ENCODE results near the gene MCF2L2. TPM values are rescaled to one million over a fixed set of nuclear protein-coding genes. Genes with fewer than 3 reads are reported as not detected.
A peak's percentile ranks its signal among the peaks of the same experiment; 100 is the strongest.
"Not testable (repeated sequence)": the region's sequence is repeated elsewhere in the genome, so short reads cannot be mapped to it uniquely, and the experiment has no call there.

MCF2L2 gene
- total RNA-seq, 1 donor from 2014 or later = 1.2 TPM

DNA sequence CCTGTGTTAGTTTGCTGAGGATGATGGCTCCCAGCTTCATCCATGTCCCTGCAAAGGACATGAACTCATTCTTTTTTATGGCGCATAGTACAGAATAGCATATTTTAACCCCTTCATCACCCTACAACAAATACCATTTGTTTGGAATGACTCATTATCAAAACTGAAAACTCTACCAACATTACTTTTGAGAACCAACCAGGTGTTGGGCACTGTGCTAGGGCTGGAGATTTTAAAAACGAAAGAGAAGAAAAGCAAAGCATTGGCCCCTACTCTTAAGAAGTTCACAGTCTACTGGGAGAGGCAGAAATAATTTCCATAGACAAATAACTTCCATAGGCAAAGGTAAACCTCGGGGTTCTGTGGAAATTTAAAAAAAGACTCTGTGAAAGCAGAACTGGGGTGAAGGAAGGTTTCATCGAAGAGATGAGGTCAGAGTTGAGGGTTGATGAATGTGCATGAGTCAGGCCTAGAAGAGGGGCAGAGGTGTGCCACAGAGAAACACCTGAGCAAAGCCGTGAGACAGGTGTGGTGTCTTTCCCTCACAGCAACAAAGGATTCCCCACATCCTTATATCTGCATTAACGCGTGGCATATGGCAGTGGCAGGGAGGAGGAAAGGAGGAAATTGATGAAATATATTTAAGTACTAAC is 51.0 kb downstream of the MCF2L2 start:
- no peaks in the 10 kb centered on the region for H3K36me3 ChIP-seq
- no peak for ATAC-seq
- no peaks in the 10 kb centered on the region for H3K27me3 ChIP-seq
- H3K9me3 ChIP-seq = no peaks in the 10 kb centered on the region
- intact Hi-C loops (cut with DNase I) = loop anchor here (5.0 kb wide), 1 partner anchor 255 kb away; no protein-coding TSS in a partner anchor
- peak overlapping the region; percentile 19 for H3K27ac ChIP-seq
- no peak overlapping the region for H3K4me3 ChIP-seq
- DNase-seq = no peak
- TF ChIP-seq, protein P1, sequence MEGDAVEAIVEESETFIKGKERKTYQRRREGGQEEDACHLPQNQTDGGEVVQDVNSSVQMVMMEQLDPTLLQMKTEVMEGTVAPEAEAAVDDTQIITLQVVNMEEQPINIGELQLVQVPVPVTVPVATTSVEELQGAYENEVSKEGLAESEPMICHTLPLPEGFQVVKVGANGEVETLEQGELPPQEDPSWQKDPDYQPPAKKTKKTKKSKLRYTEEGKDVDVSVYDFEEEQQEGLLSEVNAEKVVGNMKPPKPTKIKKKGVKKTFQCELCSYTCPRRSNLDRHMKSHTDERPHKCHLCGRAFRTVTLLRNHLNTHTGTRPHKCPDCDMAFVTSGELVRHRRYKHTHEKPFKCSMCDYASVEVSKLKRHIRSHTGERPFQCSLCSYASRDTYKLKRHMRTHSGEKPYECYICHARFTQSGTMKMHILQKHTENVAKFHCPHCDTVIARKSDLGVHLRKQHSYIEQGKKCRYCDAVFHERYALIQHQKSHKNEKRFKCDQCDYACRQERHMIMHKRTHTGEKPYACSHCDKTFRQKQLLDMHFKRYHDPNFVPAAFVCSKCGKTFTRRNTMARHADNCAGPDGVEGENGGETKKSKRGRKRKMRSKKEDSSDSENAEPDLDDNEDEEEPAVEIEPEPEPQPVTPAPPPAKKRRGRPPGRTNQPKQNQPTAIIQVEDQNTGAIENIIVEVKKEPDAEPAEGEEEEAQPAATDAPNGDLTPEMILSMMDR (IDR thresholded peaks at IDR 0.05) = no peak
- no peaks in the 10 kb centered on the region for H3K4me1 ChIP-seq

DNA sequence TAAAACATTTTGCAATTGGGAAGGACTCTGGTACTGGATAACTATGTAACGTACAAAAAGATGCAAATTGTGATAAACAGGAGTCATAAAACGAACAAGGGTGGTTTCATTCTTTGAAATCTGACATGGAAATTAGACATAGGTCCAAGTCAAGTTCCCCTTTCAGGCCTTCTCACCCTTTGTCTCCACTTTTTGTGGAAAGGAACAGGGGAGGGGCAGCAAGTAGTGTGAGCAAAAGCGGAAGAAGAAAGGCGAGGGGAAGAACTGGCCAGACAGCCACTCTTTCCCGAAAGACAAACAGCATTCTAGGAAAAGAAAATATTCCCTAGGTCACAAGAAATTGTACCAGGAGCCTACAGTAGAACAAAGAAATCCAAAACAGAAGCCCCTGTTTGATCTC is 52.6 kb downstream of the MCF2L2 start:
- Histone ChIP-seq H3K27me3 (no peaks in the 10 kb centered on the region), H3K27ac (peak overlapping the region; percentile 45), H3K36me3 (no peaks in the 10 kb centered on the region), H3K9me3 (no peaks in the 10 kb centered on the region), H3K4me1 (no peaks in the 10 kb centered on the region), H3K4me3 (no peak overlapping the region)
- DNase-seq = no peak
- ATAC-seq = peak; percentile 80
- intact Hi-C loops (cut with DNase I) = loop anchor here (5.0 kb wide), 1 partner anchor 253 kb away; no protein-coding TSS in a partner anchor
- TF ChIP-seq, protein P1 (IDR thresholded peaks at IDR 0.05) = no peak

DNA sequence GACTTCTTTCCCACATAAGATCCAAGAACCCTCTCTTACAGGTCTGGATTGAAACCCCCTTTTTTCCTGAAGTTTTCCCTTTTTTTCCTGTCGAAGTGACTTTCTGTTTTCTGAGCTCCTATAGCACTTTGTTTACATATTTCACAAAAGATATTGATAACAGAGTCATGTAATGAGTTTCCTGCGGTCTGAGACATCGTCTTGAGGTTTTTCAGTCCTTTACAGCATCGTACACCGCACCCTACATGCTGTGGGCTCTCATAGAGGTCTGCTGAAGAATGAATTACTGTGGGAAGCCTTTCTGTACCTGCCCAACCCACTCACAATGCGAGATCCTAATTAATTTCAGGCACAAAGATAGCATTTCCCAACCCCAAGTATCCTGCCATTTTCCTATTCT is 53.1 kb downstream of the MCF2L2 start:
- DNase-seq (no peak), ATAC-seq (no peak)
- H3K36me3 ChIP-seq = no peaks in the 10 kb centered on the region
- no peak overlapping the region for H3K27ac ChIP-seq
- H3K4me3 ChIP-seq = no peak overlapping the region
- H3K27me3 ChIP-seq = no peaks in the 10 kb centered on the region
- H3K4me1 ChIP-seq = no peaks in the 10 kb centered on the region
- intact Hi-C loops (cut with DNase I) = loop anchor here (5.0 kb wide), 1 partner anchor 253 kb away; no protein-coding TSS in a partner anchor
- TF ChIP-seq, protein P1 (IDR thresholded peaks at IDR 0.05) = no peak
- no peaks in the 10 kb centered on the region for H3K9me3 ChIP-seq

DNA sequence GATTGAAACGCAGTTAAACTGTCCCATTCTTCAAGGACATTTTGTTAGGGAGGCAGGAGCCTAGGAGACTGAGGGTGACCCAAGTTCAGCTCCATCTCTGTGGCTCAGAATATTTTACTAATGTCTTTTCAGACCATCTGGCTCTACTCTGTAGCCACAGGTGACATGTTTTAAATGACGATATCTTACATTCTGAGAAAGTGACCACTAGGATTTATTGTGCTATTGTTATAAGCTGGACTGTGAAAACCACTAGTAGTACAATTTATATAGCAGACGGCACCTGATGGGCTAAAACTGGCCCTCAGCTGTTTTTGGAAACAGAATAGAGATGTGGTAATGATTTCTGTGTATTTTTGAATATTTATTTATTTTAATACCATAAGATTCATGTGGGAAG is 55.5 kb downstream of the MCF2L2 start:
- intact Hi-C loops (cut with DNase I) = no loop called here
- Histone ChIP-seq H3K27ac (no peak overlapping the region), H3K27me3 (no peaks in the 10 kb centered on the region), H3K4me1 (peaks cover 9% of the 10 kb centered on the region), H3K9me3 (no peaks in the 10 kb centered on the region), H3K36me3 (no peaks in the 10 kb centered on the region), H3K4me3 (no peak overlapping the region)
- no peak for DNase-seq
- no peak for ATAC-seq
- TF ChIP-seq, protein P1 (IDR thresholded peaks at IDR 0.05) = no peak

DNA sequence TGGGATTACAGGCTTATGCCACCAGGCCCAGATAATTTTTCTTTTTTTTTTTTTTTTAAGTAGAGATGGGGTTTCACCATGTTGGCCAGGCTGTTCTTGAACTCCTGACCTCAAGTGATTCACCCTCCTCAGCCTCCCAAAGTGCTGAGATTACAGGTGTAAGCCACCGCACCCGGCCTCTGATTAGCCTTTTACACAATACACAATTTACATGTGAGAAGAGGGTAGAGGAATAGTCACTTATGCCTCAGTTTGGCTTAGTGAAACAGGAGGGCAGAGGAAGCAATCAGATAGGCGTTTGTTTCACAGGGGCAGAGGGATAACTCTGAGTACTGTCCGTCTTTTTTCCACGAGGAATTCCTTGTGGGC is 56.8 kb downstream of the MCF2L2 start:
- ATAC-seq; H3K9me3 ChIP-seq; intact Hi-C loops (cut with DNase I); H3K27me3 ChIP-seq; H3K4me3 ChIP-seq; H3K27ac ChIP-seq; DNase-seq; H3K36me3 ChIP-seq; H3K4me1 ChIP-seq: not testable (repeated sequence)

DNA sequence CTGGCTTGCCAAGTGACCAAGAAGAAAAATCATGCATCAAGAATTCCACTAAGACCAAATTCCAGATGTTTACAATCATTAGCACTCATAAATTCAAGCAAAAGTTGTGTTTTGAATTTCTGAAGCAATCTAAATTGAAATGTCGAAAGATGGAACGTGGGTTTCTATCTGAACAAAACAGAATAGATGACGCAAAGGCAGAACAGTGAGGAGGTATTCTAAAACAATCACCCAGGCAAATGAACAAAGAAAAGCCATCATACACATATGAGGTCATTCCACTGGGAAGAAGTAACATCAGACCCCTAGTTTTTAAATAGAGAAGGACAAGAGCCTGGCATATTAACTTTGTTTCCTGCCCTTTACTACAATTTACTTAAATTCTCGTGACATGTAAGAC is 58.0 kb downstream of the MCF2L2 start:
- peaks cover 9% of the 10 kb centered on the region for H3K4me1 ChIP-seq
- intact Hi-C loops (cut with DNase I) = no loop called here
- DNase-seq = no peak
- no peaks in the 10 kb centered on the region for H3K9me3 ChIP-seq
- H3K27ac ChIP-seq = peak overlapping the region; percentile 24
- TF ChIP-seq, protein P1 (IDR thresholded peaks at IDR 0.05) = no peak
- H3K4me3 ChIP-seq = no peak overlapping the region
- no peak for ATAC-seq
- no peaks in the 10 kb centered on the region for H3K36me3 ChIP-seq
- no peaks in the 10 kb centered on the region for H3K27me3 ChIP-seq

Measured in upper lobe of right lung (tissue), 1 donor.